ENCODE results near the gene WTAP. TPM values are rescaled to one million over a fixed set of nuclear protein-coding genes. Genes with fewer than 3 reads are reported as not detected.

Gene WTAP
- total RNA-seq, 1 donor from 2014 or later = 126 TPM

DNA sequence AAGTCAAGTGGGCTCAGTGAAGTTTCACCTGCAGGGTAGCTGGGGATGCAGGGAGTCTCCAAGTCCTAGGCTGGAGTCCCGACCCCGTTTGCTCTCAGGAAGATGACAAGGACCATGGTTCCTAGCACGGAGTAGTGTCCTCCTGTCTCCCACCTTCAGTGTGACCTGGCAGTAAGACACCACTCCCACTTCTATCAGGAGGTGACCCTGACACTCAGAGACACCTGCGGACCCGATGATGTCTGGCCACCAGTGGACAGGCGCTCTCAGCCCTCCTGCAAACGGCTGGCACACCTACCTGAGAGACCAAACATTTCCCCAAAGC lies 35.4 kb upstream of the WTAP start:
- H3K4me1 Mint-ChIP-seq = peaks cover 29% of the 10 kb centered on the region
- H3K9me3 Mint-ChIP-seq = no peaks in the 10 kb centered on the region
- DNase-seq (ENCODE audit: low read depth, low spot score) = no peak
- H3K27me3 Mint-ChIP-seq (ENCODE audit: low read depth) = no peaks in the 10 kb centered on the region
- peaks cover 9% of the 10 kb centered on the region for H3K36me3 Mint-ChIP-seq (ENCODE audit: low read depth)
- no peak overlapping the region for H3K27ac Mint-ChIP-seq (ENCODE audit: unreplicated experiment)
- TF ChIP-seq, protein P1, sequence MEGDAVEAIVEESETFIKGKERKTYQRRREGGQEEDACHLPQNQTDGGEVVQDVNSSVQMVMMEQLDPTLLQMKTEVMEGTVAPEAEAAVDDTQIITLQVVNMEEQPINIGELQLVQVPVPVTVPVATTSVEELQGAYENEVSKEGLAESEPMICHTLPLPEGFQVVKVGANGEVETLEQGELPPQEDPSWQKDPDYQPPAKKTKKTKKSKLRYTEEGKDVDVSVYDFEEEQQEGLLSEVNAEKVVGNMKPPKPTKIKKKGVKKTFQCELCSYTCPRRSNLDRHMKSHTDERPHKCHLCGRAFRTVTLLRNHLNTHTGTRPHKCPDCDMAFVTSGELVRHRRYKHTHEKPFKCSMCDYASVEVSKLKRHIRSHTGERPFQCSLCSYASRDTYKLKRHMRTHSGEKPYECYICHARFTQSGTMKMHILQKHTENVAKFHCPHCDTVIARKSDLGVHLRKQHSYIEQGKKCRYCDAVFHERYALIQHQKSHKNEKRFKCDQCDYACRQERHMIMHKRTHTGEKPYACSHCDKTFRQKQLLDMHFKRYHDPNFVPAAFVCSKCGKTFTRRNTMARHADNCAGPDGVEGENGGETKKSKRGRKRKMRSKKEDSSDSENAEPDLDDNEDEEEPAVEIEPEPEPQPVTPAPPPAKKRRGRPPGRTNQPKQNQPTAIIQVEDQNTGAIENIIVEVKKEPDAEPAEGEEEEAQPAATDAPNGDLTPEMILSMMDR (conservative IDR thresholded peaks at IDR 0.05) = no peak
- peak overlapping the region; percentile 89 for H3K4me3 Mint-ChIP-seq

GRCh38 chr6:159692303-159693127 lies 34.8 kb upstream of the WTAP start:
- Mint-ChIP-seq H3K36me3 (ENCODE audit: low read depth) (peaks cover 5% of the 10 kb centered on the region), H3K27ac (ENCODE audit: unreplicated experiment) (peak overlapping the region; percentile 97), H3K9me3 (no peaks in the 10 kb centered on the region), H3K4me3 (peak overlapping the region; percentile 89), H3K27me3 (ENCODE audit: low read depth) (no peaks in the 10 kb centered on the region), H3K4me1 (peaks cover 29% of the 10 kb centered on the region)
- TF ChIP-seq, protein P1 (conservative IDR thresholded peaks at IDR 0.05) = no peak
- DNase-seq (ENCODE audit: low read depth, low spot score) = peak; percentile 25

- Mint-ChIP-seq H3K27ac (ENCODE audit: unreplicated experiment) (peak within 1 kb of the TSS; percentile 97), H3K4me1 (peaks cover 29% of the 10 kb centered on the region), H3K4me3 (peak within 1 kb of the TSS; percentile 95), H3K36me3 (ENCODE audit: low read depth) (peaks cover 5% of the 10 kb centered on the region), H3K27me3 (ENCODE audit: low read depth) (no peaks in the 10 kb centered on the region), H3K9me3 (no peaks in the 10 kb centered on the region)
- DNase-seq (ENCODE audit: low read depth, low spot score) = peak; percentile 80
- TF ChIP-seq, protein P1 (conservative IDR thresholded peaks at IDR 0.05) = no peak
Observed at GRCh38 chr6:159693128-159693893, 34.0 kb upstream of the WTAP start, which contains the start of gene SOD2. SOD2 (minus strand) TSS chr6:159693241; CDS start chr6:159693167, 74 bp downstream.

DNA sequence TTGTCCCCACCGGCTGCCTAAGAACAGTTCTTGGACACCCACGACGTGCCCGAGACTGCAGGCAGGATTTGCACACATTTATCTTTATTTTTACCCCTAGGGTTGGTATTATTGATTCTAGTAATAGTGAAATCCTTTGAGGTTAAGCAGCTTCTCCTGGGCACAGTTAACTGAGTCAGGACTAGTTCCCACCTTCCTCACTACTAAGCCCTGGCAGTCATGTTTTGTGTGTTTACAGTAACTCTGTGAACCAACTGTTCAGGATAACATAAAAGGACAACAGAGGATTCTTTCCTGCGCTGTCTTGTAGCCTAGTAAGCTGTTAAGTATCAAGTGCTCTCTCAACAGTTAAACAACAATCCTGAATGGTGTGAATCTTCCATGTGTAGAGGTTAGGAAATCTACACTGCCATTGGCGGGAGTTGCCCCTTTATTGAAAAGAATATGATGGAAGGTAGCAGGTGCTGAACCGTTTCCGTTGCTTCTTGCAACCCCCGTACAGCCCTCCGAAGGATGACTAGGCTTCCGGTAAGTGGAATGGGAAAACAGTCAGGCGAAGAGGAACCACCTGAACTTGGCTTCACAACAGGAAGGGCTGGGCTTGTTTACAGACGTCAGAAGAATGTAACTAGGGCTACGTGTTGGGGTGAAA lies 33.3 kb upstream of the WTAP start:
- TF ChIP-seq, protein P1 (conservative IDR thresholded peaks at IDR 0.05) = no peak
- no peak for DNase-seq (ENCODE audit: low read depth, low spot score)
- Mint-ChIP-seq H3K4me3 (peak overlapping the region; percentile 95), H3K27me3 (ENCODE audit: low read depth) (no peaks in the 10 kb centered on the region), H3K9me3 (no peaks in the 10 kb centered on the region), H3K36me3 (ENCODE audit: low read depth) (no peaks in the 10 kb centered on the region), H3K4me1 (peaks cover 25% of the 10 kb centered on the region), H3K27ac (ENCODE audit: unreplicated experiment) (peak overlapping the region; percentile 96)

DNA sequence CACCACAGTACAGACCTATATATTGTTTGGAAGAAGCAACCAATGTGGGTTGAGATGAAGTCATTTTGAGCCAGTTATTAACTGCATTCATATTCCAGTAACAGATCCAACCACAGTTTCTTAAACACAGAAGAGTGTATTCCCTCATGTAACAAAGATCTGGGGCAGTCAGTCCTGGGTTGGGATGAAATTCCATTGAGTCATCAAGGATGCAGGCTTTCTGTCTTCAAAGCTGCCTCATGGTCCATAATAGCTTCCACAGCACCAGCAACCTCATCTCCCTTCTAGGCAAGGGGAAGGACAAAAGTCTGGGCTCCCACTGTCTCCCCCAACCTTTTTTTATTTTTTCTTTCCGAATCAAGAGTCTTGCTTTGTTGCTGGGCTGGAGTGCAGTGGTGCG lies 31.3 kb upstream of the WTAP start:
- no peaks in the 10 kb centered on the region for H3K27me3 Mint-ChIP-seq (ENCODE audit: low read depth)
- H3K4me1 Mint-ChIP-seq = peaks cover 27% of the 10 kb centered on the region
- H3K9me3 Mint-ChIP-seq = no peaks in the 10 kb centered on the region
- H3K4me3 Mint-ChIP-seq = peak overlapping the region; percentile 47
- TF ChIP-seq, protein P1 (conservative IDR thresholded peaks at IDR 0.05) = no peak
- H3K36me3 Mint-ChIP-seq (ENCODE audit: low read depth) = peaks cover 7% of the 10 kb centered on the region
- no peak for DNase-seq (ENCODE audit: low read depth, low spot score)
- H3K27ac Mint-ChIP-seq (ENCODE audit: unreplicated experiment) = no peak overlapping the region

Measured in neural crest cell (in vitro differentiated cells).